Ishikawa (cell line): Measurements from ENCODE around the gene METTL23.

ENCODE experiments used
- CREB1 ChIP-seq: IDR thresholded peaks from 2 replicates; pipeline ENCODE4 v1.6.1; 2012; ENCODE audit warnings: low read depth
- EP300 ChIP-seq: IDR thresholded peaks from 2 replicates; pipeline ENCODE4 v1.6.1; 2012; ENCODE audit warnings: borderline replicate concordance
- FOXM1 ChIP-seq: IDR thresholded peaks from 2 replicates; pipeline ENCODE4 v1.6.1; 2012; ENCODE audit warnings: low read depth, borderline replicate concordance
- REST ChIP-seq: IDR thresholded peaks from 2 replicates; pipeline ENCODE4 v1.6.1; 2012; ENCODE audit warnings: low read depth, mild to moderate bottlenecking
- TAF1 ChIP-seq: IDR thresholded peaks from 2 replicates; pipeline ENCODE4 v1.6.1; 2012; ENCODE audit warnings: low read depth, mild to moderate bottlenecking
- TCF12 ChIP-seq: IDR thresholded peaks from 2 replicates; pipeline ENCODE4 v1.6.1; 2012; ENCODE audit warnings: low read depth
- YY1 ChIP-seq: IDR thresholded peaks from 2 replicates; pipeline ENCODE4 v1.6.1; 2012; ENCODE audit warnings: low read depth
- ZBTB7A ChIP-seq: IDR thresholded peaks from 2 replicates; pipeline ENCODE4 v1.6.1; 2012; ENCODE audit warnings: low read depth
- TF ChIP-seq, protein P1 (sequence below): IDR thresholded peaks from 2 replicates; pipeline ENCODE4 v1.6.1; 2012

- no peak for TF ChIP-seq CREB1
- TF ChIP-seq TAF1 = no peak
- TF ChIP-seq YY1 = no peak
- TF ChIP-seq, protein P1, sequence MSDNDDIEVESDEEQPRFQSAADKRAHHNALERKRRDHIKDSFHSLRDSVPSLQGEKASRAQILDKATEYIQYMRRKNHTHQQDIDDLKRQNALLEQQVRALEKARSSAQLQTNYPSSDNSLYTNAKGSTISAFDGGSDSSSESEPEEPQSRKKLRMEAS = no peak
- TF ChIP-seq ZBTB7A = no peak
- TF ChIP-seq TCF12 = no peak
- TF ChIP-seq FOXM1 = no peak
- TF ChIP-seq REST = no peak
- no peak for TF ChIP-seq EP300
Measured at GRCh38 chr17:76704805-76705204, 21.8 kb upstream of the METTL23 start.
